GM12878 (cell line): ENCODE measurements around the gene H2AZ2. TPM values are rescaled to one million over a fixed set of nuclear protein-coding genes. Genes with fewer than 3 reads are reported as not detected.
A peak's percentile ranks its signal among the peaks of the same experiment; 100 is the strongest.

Experiments used
- BCLAF1 ChIP-seq: fragments of 450-650 bp; IDR thresholded peaks from 2 replicates; pipeline ENCODE4 v1.6.1; 2017; ENCODE audit warnings: antibody characterized with exemption, mild to moderate bottlenecking, moderate library complexity
- BHLHE40 ChIP-seq, 2 experiments: fragments of 450-650 bp in 1 of 2; IDR thresholded peaks; 2 replicates each; pipeline ENCODE4 v1.6.1; 2011 to 2017; ENCODE audit warnings: low read depth in 2 of 2, borderline replicate concordance in 1 of 2, improper control_type of control experiment in 1 of 2, low read length in 1 of 2, mild to moderate bottlenecking in 1 of 2
- DPF2 ChIP-seq: fragments of 450-650 bp; IDR thresholded peaks from 2 replicates; pipeline ENCODE4 v1.6.1; 2017; ENCODE audit warnings: mild to moderate bottlenecking
- E2F4 ChIP-seq: IDR thresholded peaks from 2 replicates; pipeline ENCODE4 v1.6.1; 2012; ENCODE audit warnings: low read depth, low read length, improper control_type of control experiment
- E2F8 ChIP-seq: fragments of 450-650 bp; IDR thresholded peaks from 2 replicates; pipeline ENCODE4 v1.6.1; 2018; ENCODE audit warnings: mild to moderate bottlenecking, low read depth, moderate library complexity; ENCODE audit not compliant: partially characterized antibody
- ESRRA ChIP-seq: IDR thresholded peaks from 2 replicates; pipeline ENCODE4 v1.6.1; 2012; ENCODE audit warnings: mild to moderate bottlenecking, low read length, improper control_type of control experiment
- GATAD2B ChIP-seq: fragments of 450-650 bp; conservative IDR thresholded peaks from 2 replicates; pipeline ENCODE4 v1.6.1; 2017; ENCODE audit warnings: low read depth, mild to moderate bottlenecking, moderate library complexity
- KAT2A ChIP-seq: conservative IDR thresholded peaks from 2 replicates; pipeline ENCODE4 v1.6.1; 2011; ENCODE audit warnings: low read depth, low read length; ENCODE audit not compliant: control insufficient read depth
- MEF2A ChIP-seq: IDR thresholded peaks from 2 replicates; pipeline ENCODE4 v1.6.1; 2011; ENCODE audit warnings: low read depth, mild to moderate bottlenecking, low read length, moderate library complexity; ENCODE audit not compliant: insufficient read depth
- MTA2 ChIP-seq: fragments of 450-650 bp; IDR thresholded peaks from 2 replicates; pipeline ENCODE4 v1.6.1; 2016; ENCODE audit warnings: low read depth, mild to moderate bottlenecking, moderate library complexity
- NBN ChIP-seq: fragments of 450-650 bp; IDR thresholded peaks from 2 replicates; pipeline ENCODE4 v1.6.1; 2016
- NR2C1 ChIP-seq: fragments of 450-650 bp; IDR thresholded peaks from 2 replicates; pipeline ENCODE4 v1.6.1; 2017; ENCODE audit warnings: antibody characterized with exemption, mild to moderate bottlenecking, moderate library complexity
- POLR2A ChIP-seq: IDR thresholded peaks from 2 replicates; pipeline ENCODE4 v1.6.1; 2011; ENCODE audit warnings: low read depth, mild to moderate bottlenecking, low read length
- POLR2AphosphoS5 ChIP-seq: IDR thresholded peaks from 2 replicates; pipeline ENCODE4 v1.6.1; 2011; ENCODE audit warnings: mild to moderate bottlenecking, low read length, inconsistent platforms
- RB1 ChIP-seq: fragments of 450-650 bp; formaldehyde crosslinking; IDR thresholded peaks from 2 replicates; pipeline ENCODE4 v1.6.1; 2017; ENCODE audit warnings: mild to moderate bottlenecking, borderline replicate concordance
- SMAD1 ChIP-seq: fragments of 450-650 bp; IDR thresholded peaks from 2 replicates; pipeline ENCODE4 v1.6.1; 2018; ENCODE audit warnings: mild to moderate bottlenecking, low read depth; ENCODE audit not compliant: partially characterized antibody
- SMAD5 ChIP-seq: IDR thresholded peaks from 2 replicates; pipeline ENCODE4 v1.6.1; 2016; ENCODE audit warnings: antibody characterized with exemption, low read depth
- SREBF1 ChIP-seq: IDR thresholded peaks from 2 replicates; pipeline ENCODE4 v1.6.1; 2012; ENCODE audit warnings: mild to moderate bottlenecking, low read length
- TCF3 ChIP-seq: IDR thresholded peaks from 2 replicates; pipeline ENCODE4 v1.6.1; 2012; ENCODE audit warnings: low read depth, mild to moderate bottlenecking, low read length, borderline replicate concordance; ENCODE audit not compliant: insufficient read depth
- ZBTB11 ChIP-seq: fragments of 450-650 bp; formaldehyde crosslinking; IDR thresholded peaks from 2 replicates; pipeline ENCODE4 v1.5.0; 2022; ENCODE audit warnings: mild to moderate bottlenecking, missing genetic modification characterization
- polyA plus RNA-seq, 11 experiments: library from polyadenylated mRNA; depleted of rRNA in 4 of 11; unstranded in 6 of 11; stranded (reverse) in 5 of 11; fragments of >200 nt; fragmentation: Nextera tagmentation in 4 of 11; fragmentation: Illumina TruSeq in 1 of 11; extraction: Ambion mirVana in 4 of 11; extraction: Trizol in 1 of 11; gene quantifications; 1 replicate in 1 of 11; 2 replicates in 10 of 11; pipeline versions ENCODE4 v1.2.1 to v1.2.3, GENCODE V29; 2011 to 2016; ENCODE audit warnings: inconsistent platforms in 2 of 11, missing spikeins in 2 of 11, low read depth in 1 of 11
- total RNA-seq, 4 experiments: library from RNA; depleted of rRNA in 3 of 4; stranded (reverse); fragments of >200 nt in 3 of 4; fragmentation: Illumina TruSeq in 1 of 4; extraction: Trizol in 1 of 4; gene quantifications; 2 replicates each; pipeline versions ENCODE4 v1.2.1 to v1.2.3, GENCODE V29; 2013 to 2021

The H2AZ2 gene
- total and polyA plus RNA-seq, 10 of the 15 experiments (the other 5 are each of a cell fraction or from before 2014, with no cell fraction given) = 118 to 366 (median 223) TPM

- TF ChIP-seq DPF2 = peak; percentile 99
- TF ChIP-seq NBN = peak; percentile 63
- no peak for TF ChIP-seq KAT2A
- TF ChIP-seq BHLHE40 (IDR thresholded peaks at IDR 0.05; ENCODE audit: borderline replicate concordance in 1 of 2, low read depth in 2 of 2, low read length in 1 of 2) = peak; percentile 39 to 83; a peak in 2 of 4 replicates
- TF ChIP-seq MEF2A = no peak
- TF ChIP-seq MTA2 = no peak
- TF ChIP-seq E2F8 = peak; percentile 99
- peak; percentile 42 for TF ChIP-seq NR2C1
- peak; percentile 85 for TF ChIP-seq E2F4
- peak; percentile 74 for TF ChIP-seq SMAD1
- no peak for TF ChIP-seq ESRRA
- TF ChIP-seq SREBF1 = no peak
- TF ChIP-seq POLR2A = peak; percentile 75
- peak; percentile 25 for TF ChIP-seq GATAD2B
- TF ChIP-seq SMAD5 = peak; percentile 81
- no peak for TF ChIP-seq BCLAF1
- TF ChIP-seq POLR2AphosphoS5 = peak; percentile 83
- TF ChIP-seq RB1 = peak; percentile 99
- TF ChIP-seq TCF3 = 0 out of 2 replicates have a peak, but pooled peaks have one; percentile 7
- TF ChIP-seq ZBTB11 (CRISPR knock-in tag) = no peak
These were observed at the start of gene H2AZ2 (continued) for GRCh38 chr7:44847920-44848634.
